ENCODE results near the gene CTSA. TPM values are rescaled to one million over a fixed set of nuclear protein-coding genes. Genes with fewer than 3 reads are reported as not detected.

CTSA gene
- total RNA-seq, 4 donors from 2014 or later: 44.8 to 70.2 (median 48.3) TPM

- DNase-seq (ENCODE audit: extremely low spot score): no peak
- no peaks in the 10 kb centered on the region for H3K9me3 ChIP-seq
- no peaks in the 10 kb centered on the region for H3K27me3 ChIP-seq
- H3K27ac ChIP-seq (replicated peaks in 1 of 4): peak overlapping the region in 1 of 4 donors; percentile 3
- intact Hi-C loops (cut with DNase I): no loop called here
- H3K36me3 ChIP-seq: peaks cover 37 to 86% (median 79%) of the 10 kb centered on the region in 4 donors
- TF ChIP-seq POLR2AphosphoS5 (IDR thresholded peaks at IDR 0.05): no peak
- no peak for TF ChIP-seq CTCF (IDR thresholded peaks at IDR 0.05)
- TF ChIP-seq EP300 (IDR thresholded peaks at IDR 0.05): no peak
- TF ChIP-seq POLR2A (IDR thresholded peaks at IDR 0.05; ENCODE audit: low read depth): no peak
- H3K4me1 ChIP-seq: peaks cover 18 to 48% (median 36%) of the 10 kb centered on the region in 4 donors
- no peak overlapping the region for H3K4me3 ChIP-seq
Observed at GRCh38 chr20:45845452-45845851, 45.7 kb upstream of the CTSA start.

- Histone ChIP-seq H3K27me3 (no peaks in the 10 kb centered on the region), H3K4me3 (no peak overlapping the region), H3K4me1 (peaks cover 0 to 26% (median 7%) of the 10 kb centered on the region in 4 donors), H3K9me3 (no peaks in the 10 kb centered on the region), H3K36me3 (peaks cover 30 to 83% (median 65%) of the 10 kb centered on the region in 4 donors), H3K27ac (replicated peaks in 1 of 4) (peak overlapping the region in 2 of 4 donors; percentile 5 to 10)
- 96% methylated on average over 7 of the region's 8 CpGs for WGBS
- TF ChIP-seq POLR2AphosphoS5 (IDR thresholded peaks at IDR 0.05): no peak
- no peak for TF ChIP-seq EP300 (IDR thresholded peaks at IDR 0.05)
- TF ChIP-seq CTCF (IDR thresholded peaks at IDR 0.05): no peak
- TF ChIP-seq POLR2A (IDR thresholded peaks at IDR 0.05; ENCODE audit: low read depth): no peak
- DNase-seq (ENCODE audit: extremely low spot score): no peak
- intact Hi-C loops (cut with DNase I): no loop called here
Observed at GRCh38 chr20:45848421-45848820, 42.7 kb upstream of the CTSA start.

GRCh38 chr20:45848969-45849582, 42.1 kb upstream of the CTSA start:
- Histone ChIP-seq H3K27me3 (no peaks in the 10 kb centered on the region), H3K9me3 (no peaks in the 10 kb centered on the region), H3K4me1 (peaks cover 0 to 26% (median 2%) of the 10 kb centered on the region in 4 donors), H3K27ac (replicated peaks in 1 of 4) (peak overlapping the region in 1 of 4 donors; percentile 10), H3K4me3 (no peak overlapping the region), H3K36me3 (peaks cover 24 to 83% (median 63%) of the 10 kb centered on the region in 4 donors)
- 75% methylated on average over 8 of the region's 8 CpGs for WGBS
- TF ChIP-seq EP300 (IDR thresholded peaks at IDR 0.05) (no peak), CTCF (IDR thresholded peaks at IDR 0.05) (no peak)
- intact Hi-C loops (cut with DNase I): no loop called here
- DNase-seq (ENCODE audit: extremely low spot score): no peak

GRCh38 chr20:45850238-45850637, 40.9 kb upstream of the CTSA start:
- TF ChIP-seq POLR2AphosphoS5 (IDR thresholded peaks at IDR 0.05) (no peak), CTCF (IDR thresholded peaks at IDR 0.05) (no peak)
- Histone ChIP-seq H3K27me3 (no peaks in the 10 kb centered on the region), H3K36me3 (peaks cover 21 to 82% (median 54%) of the 10 kb centered on the region in 4 donors), H3K27ac (replicated peaks in 1 of 4) (no peak overlapping the region), H3K9me3 (no peaks in the 10 kb centered on the region), H3K4me3 (no peak overlapping the region), H3K4me1 (peaks cover 8 to 33% (median 13%) of the 10 kb centered on the region in 4 donors)
- 77% methylated on average over 2 of the region's 2 CpGs for WGBS
- intact Hi-C loops (cut with DNase I): no loop called here
- DNase-seq (ENCODE audit: extremely low spot score): no peak

GRCh38 chr20:45850926-45851325, 40.2 kb upstream of the CTSA start:
- Histone ChIP-seq H3K27me3 (no peaks in the 10 kb centered on the region), H3K9me3 (no peaks in the 10 kb centered on the region), H3K4me3 (no peak overlapping the region), H3K36me3 (peaks cover 19 to 75% (median 47%) of the 10 kb centered on the region in 4 donors), H3K27ac (replicated peaks in 1 of 4) (no peak overlapping the region), H3K4me1 (peaks cover 15 to 33% (median 20%) of the 10 kb centered on the region in 4 donors)
- intact Hi-C loops (cut with DNase I): no loop called here
- DNase-seq (ENCODE audit: extremely low spot score): no peak
- 92% methylated on average over 1 of the region's 1 CpG for WGBS
- no peak for TF ChIP-seq EP300 (IDR thresholded peaks at IDR 0.05)
- no peak for TF ChIP-seq POLR2A (IDR thresholded peaks at IDR 0.05; ENCODE audit: low read depth)
- no peak for TF ChIP-seq POLR2AphosphoS5 (IDR thresholded peaks at IDR 0.05)
- no peak for TF ChIP-seq CTCF (IDR thresholded peaks at IDR 0.05)
